Neural cell (in vitro differentiated cells): ENCODE results near the gene SCN2A. TPM values are rescaled to one million over a fixed set of nuclear protein-coding genes. Genes with fewer than 3 reads are reported as not detected.
"Not testable (repeated sequence)": the region's sequence is repeated elsewhere in the genome, so short reads cannot be mapped to it uniquely, and the experiment has no call there.

ENCODE experiments used
- H2AFZ ChIP-seq: fragments of 200-600, 300-800 bp; sonication (generic), shearing (Covaris generic); 2 replicates; pipeline ENCODE4 v1.6.0; 2014; ENCODE audit warnings: low read depth, mild to moderate bottlenecking, antibody characterized with exemption, low read length, moderate library complexity
- H3F3A ChIP-seq: fragments of 200-600 bp; shearing (Covaris generic); 2 replicates; pipeline ENCODE4 v1.6.1; 2016; ENCODE audit warnings: mild to moderate bottlenecking, moderate library complexity, mixed read lengths, antibody characterized with exemption, low read length; ENCODE audit not compliant: insufficient read depth, poor library complexity, severe bottlenecking
- H3K27ac ChIP-seq: fragments of 200-600, 300-800 bp; sonication (generic), shearing (Covaris generic); 2 replicates; pipeline ENCODE4 v1.5.1; 2014; ENCODE audit warnings: mild to moderate bottlenecking, low read length, moderate library complexity
- H3K27me3 ChIP-seq: fragments of 300-800, 200-600 bp; sonication (generic), shearing (Covaris generic); 2 replicates; pipeline ENCODE4 v1.6.0; 2014; ENCODE audit warnings: mild to moderate bottlenecking, low read depth, low read length, moderate library complexity; ENCODE audit not compliant: insufficient read depth
- H3K36me3 ChIP-seq: fragments of 300-800, 200-600 bp; sonication (generic), shearing (Covaris generic); 2 replicates; pipeline ENCODE4 v1.5.1; 2014; ENCODE audit warnings: mild to moderate bottlenecking, antibody characterized with exemption, low read length, moderate library complexity; ENCODE audit not compliant: insufficient read depth
- H3K4me2 ChIP-seq: fragments of 300-800, 200-600 bp; sonication (generic), shearing (Covaris generic); 2 replicates; pipeline ENCODE4 v1.6.0; 2014; ENCODE audit warnings: mild to moderate bottlenecking, low read length
- H3K4me3 ChIP-seq: fragments of 300-800, 200-600 bp; sonication (generic), shearing (Covaris generic); 2 replicates; pipeline ENCODE4 v1.5.1; 2014; ENCODE audit warnings: mild to moderate bottlenecking, low read length, moderate library complexity
- H3K79me2 ChIP-seq: fragments of 200-600 bp; shearing (Covaris generic); replicated peaks from 2 replicates; pipeline ENCODE4 v1.6.0; 2014; ENCODE audit warnings: mild to moderate bottlenecking, low read length, moderate library complexity; ENCODE audit not compliant: insufficient read depth
- H3K9ac ChIP-seq: fragments of 300-800, 200-600 bp; sonication (generic), shearing (Covaris generic); 2 replicates; pipeline ENCODE4 v1.6.1; 2016; ENCODE audit warnings: mild to moderate bottlenecking, low read length, mixed read lengths
- H3K9me2 ChIP-seq: fragments of 200-600 bp; shearing (Covaris generic); 2 replicates; pipeline ENCODE4 v1.6.1; 2016; ENCODE audit warnings: mild to moderate bottlenecking, low read length, mixed read lengths; ENCODE audit not compliant: insufficient read depth
- H3K9me3 ChIP-seq: fragments of 200-600, 300-800 bp; sonication (generic), shearing (Covaris generic); 2 replicates; pipeline ENCODE4 v1.6.1; 2016; ENCODE audit warnings: mild to moderate bottlenecking, mixed run types, low read length, moderate library complexity, mixed read lengths
- H4K20me1 ChIP-seq: fragments of 200-600 bp; shearing (Covaris generic); 2 replicates; pipeline ENCODE4 v1.6.1; 2016; ENCODE audit warnings: mild to moderate bottlenecking, mixed run types; ENCODE audit not compliant: insufficient read depth
- EP300 ChIP-seq: fragments of 450-650 bp; conservative IDR thresholded peaks from 2 replicates; pipeline ENCODE4 v1.6.1; 2014; ENCODE audit warnings: antibody characterized with exemption, mild to moderate bottlenecking, moderate library complexity; ENCODE audit not compliant: poor library complexity, severe bottlenecking
- EZH2 ChIP-seq: fragments of 200-600, 300-800 bp; shearing (Covaris generic), sonication (generic); IDR thresholded peaks from 2 replicates; pipeline ENCODE4 v1.6.1; 2014; ENCODE audit warnings: antibody characterized with exemption, low read length, borderline replicate concordance, mild to moderate bottlenecking; ENCODE audit not compliant: insufficient read depth, poor library complexity, severe bottlenecking
- MXI1 ChIP-seq: fragments of 450-650 bp; conservative IDR thresholded peaks from 2 replicates; pipeline ENCODE4 v1.6.1; 2014; ENCODE audit warnings: antibody characterized with exemption, mild to moderate bottlenecking; ENCODE audit not compliant: poor library complexity, severe bottlenecking
- POLR2AphosphoS5 ChIP-seq: IDR thresholded peaks from 2 replicates; pipeline ENCODE4 v1.6.1; 2012
- RAD21 ChIP-seq: fragments of 450-650 bp; conservative IDR thresholded peaks from 2 replicates; pipeline ENCODE4 v1.6.1; 2014; ENCODE audit warnings: antibody characterized with exemption, mild to moderate bottlenecking, moderate library complexity
- SMC3 ChIP-seq: fragments of 450-650 bp; conservative IDR thresholded peaks from 2 replicates; pipeline ENCODE4 v1.6.1; 2014; ENCODE audit warnings: antibody characterized with exemption, mild to moderate bottlenecking, moderate library complexity; ENCODE audit not compliant: poor library complexity
- TAF1 ChIP-seq: IDR thresholded peaks from 2 replicates; pipeline ENCODE4 v1.6.1; 2012; ENCODE audit warnings: low read depth
- polyA plus RNA-seq: library from polyadenylated mRNA; depleted of rRNA; stranded (reverse); fragments of >200 nt; gene quantifications from 2 replicates; pipeline ENCODE4 v1.2.3, GENCODE V29; 2014
- TF ChIP-seq, protein P1 (sequence below): IDR thresholded peaks from 2 replicates; pipeline ENCODE4 v1.6.1; 2012; ENCODE audit warnings: borderline replicate concordance
- TF ChIP-seq, protein P2 (sequence below): fragments of 450-650 bp; IDR thresholded peaks from 2 replicates; pipeline ENCODE4 v1.5.1; 2014; ENCODE audit warnings: antibody characterized with exemption, mild to moderate bottlenecking, moderate library complexity; ENCODE audit not compliant: poor library complexity, severe bottlenecking

The SCN2A gene
- polyA plus RNA-seq, 1 donor from 2014 or later, result 57.4 TPM

DNA sequence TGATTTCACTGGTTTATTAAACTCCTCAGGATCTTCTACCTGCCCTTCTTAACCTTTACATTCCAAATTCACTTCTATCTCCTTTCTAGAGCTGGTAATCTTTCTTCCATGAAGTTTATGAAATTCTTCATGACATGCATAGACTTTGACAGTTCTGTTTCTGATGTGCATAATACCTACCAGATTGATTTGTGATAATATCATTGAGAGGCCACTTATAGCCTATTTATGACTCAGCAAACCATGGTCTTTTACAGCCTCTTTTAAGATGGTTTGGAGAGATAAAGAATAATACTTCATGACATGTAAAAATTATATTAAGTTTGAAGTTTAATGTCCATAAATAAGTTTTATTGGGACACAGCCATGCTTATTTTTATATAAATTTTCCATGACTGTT is 14.0 kb downstream of the SCN2A start:
- TF ChIP-seq RAD21 (no peak), EZH2 (no peak), TAF1 (no peak), MXI1 (no peak), EP300 (no peak), SMC3 (no peak), POLR2AphosphoS5 (no peak)
- TF ChIP-seq, protein P1, sequence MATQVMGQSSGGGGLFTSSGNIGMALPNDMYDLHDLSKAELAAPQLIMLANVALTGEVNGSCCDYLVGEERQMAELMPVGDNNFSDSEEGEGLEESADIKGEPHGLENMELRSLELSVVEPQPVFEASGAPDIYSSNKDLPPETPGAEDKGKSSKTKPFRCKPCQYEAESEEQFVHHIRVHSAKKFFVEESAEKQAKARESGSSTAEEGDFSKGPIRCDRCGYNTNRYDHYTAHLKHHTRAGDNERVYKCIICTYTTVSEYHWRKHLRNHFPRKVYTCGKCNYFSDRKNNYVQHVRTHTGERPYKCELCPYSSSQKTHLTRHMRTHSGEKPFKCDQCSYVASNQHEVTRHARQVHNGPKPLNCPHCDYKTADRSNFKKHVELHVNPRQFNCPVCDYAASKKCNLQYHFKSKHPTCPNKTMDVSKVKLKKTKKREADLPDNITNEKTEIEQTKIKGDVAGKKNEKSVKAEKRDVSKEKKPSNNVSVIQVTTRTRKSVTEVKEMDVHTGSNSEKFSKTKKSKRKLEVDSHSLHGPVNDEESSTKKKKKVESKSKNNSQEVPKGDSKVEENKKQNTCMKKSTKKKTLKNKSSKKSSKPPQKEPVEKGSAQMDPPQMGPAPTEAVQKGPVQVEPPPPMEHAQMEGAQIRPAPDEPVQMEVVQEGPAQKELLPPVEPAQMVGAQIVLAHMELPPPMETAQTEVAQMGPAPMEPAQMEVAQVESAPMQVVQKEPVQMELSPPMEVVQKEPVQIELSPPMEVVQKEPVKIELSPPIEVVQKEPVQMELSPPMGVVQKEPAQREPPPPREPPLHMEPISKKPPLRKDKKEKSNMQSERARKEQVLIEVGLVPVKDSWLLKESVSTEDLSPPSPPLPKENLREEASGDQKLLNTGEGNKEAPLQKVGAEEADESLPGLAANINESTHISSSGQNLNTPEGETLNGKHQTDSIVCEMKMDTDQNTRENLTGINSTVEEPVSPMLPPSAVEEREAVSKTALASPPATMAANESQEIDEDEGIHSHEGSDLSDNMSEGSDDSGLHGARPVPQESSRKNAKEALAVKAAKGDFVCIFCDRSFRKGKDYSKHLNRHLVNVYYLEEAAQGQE, result no peak
- TF ChIP-seq, protein P2, sequence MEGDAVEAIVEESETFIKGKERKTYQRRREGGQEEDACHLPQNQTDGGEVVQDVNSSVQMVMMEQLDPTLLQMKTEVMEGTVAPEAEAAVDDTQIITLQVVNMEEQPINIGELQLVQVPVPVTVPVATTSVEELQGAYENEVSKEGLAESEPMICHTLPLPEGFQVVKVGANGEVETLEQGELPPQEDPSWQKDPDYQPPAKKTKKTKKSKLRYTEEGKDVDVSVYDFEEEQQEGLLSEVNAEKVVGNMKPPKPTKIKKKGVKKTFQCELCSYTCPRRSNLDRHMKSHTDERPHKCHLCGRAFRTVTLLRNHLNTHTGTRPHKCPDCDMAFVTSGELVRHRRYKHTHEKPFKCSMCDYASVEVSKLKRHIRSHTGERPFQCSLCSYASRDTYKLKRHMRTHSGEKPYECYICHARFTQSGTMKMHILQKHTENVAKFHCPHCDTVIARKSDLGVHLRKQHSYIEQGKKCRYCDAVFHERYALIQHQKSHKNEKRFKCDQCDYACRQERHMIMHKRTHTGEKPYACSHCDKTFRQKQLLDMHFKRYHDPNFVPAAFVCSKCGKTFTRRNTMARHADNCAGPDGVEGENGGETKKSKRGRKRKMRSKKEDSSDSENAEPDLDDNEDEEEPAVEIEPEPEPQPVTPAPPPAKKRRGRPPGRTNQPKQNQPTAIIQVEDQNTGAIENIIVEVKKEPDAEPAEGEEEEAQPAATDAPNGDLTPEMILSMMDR, result no peak
- Histone ChIP-seq H3K36me3 (no peaks in the 10 kb centered on the region), H3K27ac (no peak overlapping the region), H3K4me2 (no peak overlapping the region), H3K79me2 (peaks cover 4% of the 10 kb centered on the region), H3K9ac (no peak overlapping the region), H3K9me2 (no peaks in the 10 kb centered on the region), H3K27me3 (no peaks in the 10 kb centered on the region), H3K9me3 (no peaks in the 10 kb centered on the region), H3K4me3 (no peak overlapping the region), H4K20me1 (no peaks in the 10 kb centered on the region), H2AFZ (no peak overlapping the region), H3F3A (no peaks in the 10 kb centered on the region)

DNA sequence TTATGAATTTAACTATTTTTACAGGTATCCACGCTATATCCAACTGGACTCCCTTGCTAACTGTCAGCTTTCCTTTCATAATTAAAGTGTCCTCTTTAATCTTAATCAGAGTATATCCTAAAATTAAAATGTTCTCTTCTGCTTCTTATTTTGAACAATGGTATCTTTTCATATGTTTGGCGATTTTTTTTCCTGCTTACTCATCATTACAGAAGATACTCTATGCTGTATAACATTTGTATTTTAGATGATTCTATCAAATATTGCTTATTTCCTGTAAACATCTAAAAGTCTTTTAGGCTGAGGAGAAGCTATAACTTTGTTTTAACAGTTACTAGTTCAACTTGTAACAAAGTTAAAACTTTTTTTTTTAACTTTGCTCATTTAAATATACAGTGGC is 17.4 kb downstream of the SCN2A start:
- Histone ChIP-seq H3K79me2 (no peaks in the 10 kb centered on the region), H3K4me2 (no peak overlapping the region), H3K9me2 (no peaks in the 10 kb centered on the region), H3K36me3 (no peaks in the 10 kb centered on the region), H2AFZ (no peak overlapping the region), H3K27ac (no peak overlapping the region), H3K9ac (no peak overlapping the region), H3K4me3 (no peak overlapping the region), H3K9me3 (no peaks in the 10 kb centered on the region), H3K27me3 (no peaks in the 10 kb centered on the region), H4K20me1 (no peaks in the 10 kb centered on the region), H3F3A (no peaks in the 10 kb centered on the region)
- TF ChIP-seq, protein P2, result no peak
- TF ChIP-seq POLR2AphosphoS5 (no peak), SMC3 (no peak), RAD21 (no peak), MXI1 (no peak), TAF1 (no peak), EZH2 (no peak), EP300 (no peak)
- TF ChIP-seq, protein P1, result no peak

DNA sequence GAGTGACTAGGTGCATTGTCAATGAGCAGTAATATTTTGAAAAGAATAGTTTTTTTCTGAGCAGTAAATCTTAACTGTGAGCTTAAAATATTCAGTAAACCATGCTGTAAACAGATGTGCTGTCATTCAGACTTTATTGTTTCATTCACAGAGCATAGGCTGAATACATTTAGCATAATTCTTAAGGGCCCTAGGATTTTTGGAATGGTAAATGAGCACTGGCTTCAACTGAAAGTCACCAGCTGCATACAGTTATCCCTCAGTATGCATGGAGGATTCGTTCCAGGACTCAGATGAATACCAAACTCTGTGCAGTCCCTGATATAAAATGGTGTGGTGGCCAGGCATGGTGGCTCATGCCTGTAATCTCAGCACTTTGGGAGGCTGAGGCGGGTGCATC is 21.1 kb downstream of the SCN2A start:
- H3K4me2 ChIP-seq, H3K79me2 ChIP-seq, H3F3A ChIP-seq, H3K9me2 ChIP-seq, H4K20me1 ChIP-seq, H3K9ac ChIP-seq, H3K27ac ChIP-seq, H3K9me3 ChIP-seq, H3K4me3 ChIP-seq, H3K27me3 ChIP-seq, H3K36me3 ChIP-seq, H2AFZ ChIP-seq: not testable (repeated sequence)
